ENCODE data around the gene SPPL2C.

GRCh38 chr17:45870342-45870974 is 25.8 kb downstream of the SPPL2C start:
- TF ChIP-seq CTCF (IDR thresholded peaks at IDR 0.05; ENCODE audit: low read depth, low read length) (no peak), EZH2phosphoT487 (IDR thresholded peaks at IDR 0.05; ENCODE audit: low read depth) (no peak)

Measured in OCI-LY3 (cell line).